DOHH2 (cell line): ENCODE data around the gene LAGE3.

Experiments
- CTCF ChIP-seq: fragments of 200-600 bp; sonication (generic); IDR thresholded peaks from one replicate; pipeline ENCODE4 v1.5.1; 2014; ENCODE audit warnings: antibody characterized with exemption, mild to moderate bottlenecking, low read depth, low read length; ENCODE audit not compliant: poor library complexity, severe bottlenecking
- EZH2phosphoT487 ChIP-seq: fragments of 200-600 bp; sonication (generic); IDR thresholded peaks from 2 replicates; pipeline ENCODE4 v1.6.1; 2017; ENCODE audit warnings: borderline replicate concordance, mild to moderate bottlenecking, antibody characterized with exemption, low read length, moderate library complexity, mixed read lengths

- TF ChIP-seq CTCF = no peak
- TF ChIP-seq EZH2phosphoT487 = no peak
Observed at GRCh38 chrX:154486052-154486395, 6.9 kb upstream of the LAGE3 start.
